PFSK-1 (cell line): ENCODE data around the gene ESM1.

Experiments used
- FOXP2 ChIP-seq: optimal IDR thresholded peaks from 2 replicates; pipeline ENCODE3; 2011; ENCODE audit warnings: borderline replicate concordance, control low read depth, inconsistent platforms; ENCODE audit not compliant: insufficient read depth; ENCODE audit errors: extremely low read length, extremely low read depth
- POLR2AphosphoS5 ChIP-seq: IDR thresholded peaks from 2 replicates; pipeline ENCODE4 v1.6.1; 2012; ENCODE audit warnings: low read depth, mild to moderate bottlenecking, control low read depth, low read length, moderate library complexity
- REST ChIP-seq, 2 experiments: IDR thresholded peaks; 2 replicates each; pipeline versions ENCODE4 v1.6.1 to v1.8.0; 2011 to 2012; ENCODE audit warnings: low read depth in 2 of 2, low read length in 2 of 2, control low read depth in 1 of 2, inconsistent platforms in 1 of 2, mild to moderate bottlenecking in 1 of 2, moderate library complexity in 1 of 2; ENCODE audit not compliant: insufficient read depth in 1 of 2
- SIN3A ChIP-seq: IDR thresholded peaks from 2 replicates; pipeline ENCODE4 v1.6.1; 2012; ENCODE audit warnings: mild to moderate bottlenecking, low read length, moderate library complexity, borderline replicate concordance; ENCODE audit not compliant: insufficient read depth
- TAF1 ChIP-seq: IDR thresholded peaks from 2 replicates; pipeline ENCODE4 v1.6.1; 2012; ENCODE audit warnings: low read length, control low read depth, borderline replicate concordance; ENCODE audit not compliant: insufficient read depth

ESM1 gene

GRCh38 chr5:54965806-54966205 is 19.6 kb downstream of the ESM1 start:
- TF ChIP-seq TAF1: no peak
- no peak for TF ChIP-seq SIN3A
- no peak for TF ChIP-seq FOXP2
- no peak for TF ChIP-seq POLR2AphosphoS5
- no peak for TF ChIP-seq REST (IDR thresholded peaks at IDR 0.05; ENCODE audit: insufficient read depth in 1 of 2, low read depth in 2 of 2, low read length in 2 of 2)

- no peak for TF ChIP-seq FOXP2
- no peak for TF ChIP-seq POLR2AphosphoS5
- no peak for TF ChIP-seq REST (IDR thresholded peaks at IDR 0.05; ENCODE audit: insufficient read depth in 1 of 2, low read depth in 2 of 2, low read length in 2 of 2)
- TF ChIP-seq SIN3A: no peak
- no peak for TF ChIP-seq TAF1
Measured at GRCh38 chr5:54964405-54964804, 21.0 kb downstream of the ESM1 start.

GRCh38 chr5:54959673-54960418 is 25.5 kb downstream of the ESM1 start:
- TF ChIP-seq FOXP2 (no peak), TAF1 (no peak), REST (IDR thresholded peaks at IDR 0.05; ENCODE audit: insufficient read depth in 1 of 2, low read depth in 2 of 2, low read length in 2 of 2) (no peak), SIN3A (no peak), POLR2AphosphoS5 (no peak)

GRCh38 chr5:54956922-54957321 is 28.5 kb downstream of the ESM1 start:
- TF ChIP-seq TAF1: no peak
- TF ChIP-seq FOXP2: no peak
- TF ChIP-seq REST (IDR thresholded peaks at IDR 0.05; ENCODE audit: insufficient read depth in 1 of 2, low read depth in 2 of 2, low read length in 2 of 2): no peak
- TF ChIP-seq POLR2AphosphoS5: no peak
- no peak for TF ChIP-seq SIN3A
